ENCODE results near the gene DENND10.
"Not testable (repeated sequence)": the region's sequence is repeated elsewhere in the genome, so short reads cannot be mapped to it uniquely, and the experiment has no call there.

Gene DENND10

GRCh38 chr10:119098576-119098975 lies 5.3 kb upstream of the DENND10 start:
- DNase-seq, result no peak

- no peak for DNase-seq
These were observed 3.3 kb upstream of the DENND10 start for GRCh38 chr10:119100434-119101238.

- no peak for DNase-seq
These were observed 2.4 kb upstream of the DENND10 start for GRCh38 chr10:119101366-119102098.

- no peak for DNase-seq
These were observed 541 bp upstream of the DENND10 start for GRCh38 chr10:119103241-119103902.

- DNase-seq, result peak in 29 of 56 donors; percentile 1 to 51 (median 26)
These were observed 722 bp downstream of the DENND10 start for GRCh38 chr10:119104654-119105015.

- no peak for DNase-seq
These were observed 1.2 kb downstream of the DENND10 start for GRCh38 chr10:119105155-119105554.

- DNase-seq, result not testable (repeated sequence)
These were observed 2.0 kb downstream of the DENND10 start for GRCh38 chr10:119105899-119106298.

- not testable (repeated sequence) for DNase-seq
These were observed 3.2 kb downstream of the DENND10 start for GRCh38 chr10:119107106-119107505.

- not testable (repeated sequence) for DNase-seq
These were observed 3.9 kb downstream of the DENND10 start for GRCh38 chr10:119107771-119108170.

- no peak for DNase-seq
These were observed 8.1 kb downstream of the DENND10 start for GRCh38 chr10:119112056-119112455.

- no peak for DNase-seq
These were observed 10.1 kb downstream of the DENND10 start for GRCh38 chr10:119113751-119114732.

GRCh38 chr10:119115926-119116325 lies 12.0 kb downstream of the DENND10 start:
- no peak for DNase-seq

- no peak for DNase-seq
These were observed 12.5 kb downstream of the DENND10 start for GRCh38 chr10:119116326-119116951.

- DNase-seq, result no peak
These were observed 14.3 kb downstream of the DENND10 start for GRCh38 chr10:119118231-119118630.

GRCh38 chr10:119119400-119119799 lies 15.5 kb downstream of the DENND10 start:
- no peak for DNase-seq

GRCh38 chr10:119120413-119120867 lies 16.5 kb downstream of the DENND10 start:
- no peak for DNase-seq

- DNase-seq, result no peak
These were observed 17.0 kb downstream of the DENND10 start for GRCh38 chr10:119120875-119121274.

- DNase-seq, result no peak
These were observed 22.0 kb downstream of the DENND10 start for GRCh38 chr10:119125942-119126341.

GRCh38 chr10:119129721-119130120 lies 25.8 kb downstream of the DENND10 start:
- no peak for DNase-seq

- DNase-seq, result peak in 10 of 56 donors; percentile 2 to 20 (median 7)
These were observed 27.8 kb downstream of the DENND10 start for GRCh38 chr10:119131512-119132240.

Measured in amygdala (tissue), 56 donors.